Measurements from ENCODE around the gene POLG. TPM values are rescaled to one million over a fixed set of nuclear protein-coding genes. Genes with fewer than 3 reads are reported as not detected.

Gene POLG
- total and polyA plus RNA-seq, 2 of the 13 experiments (the other 11 are each of a cell fraction or from before 2014, with no cell fraction given): 26.6 to 35.5 TPM

GRCh38 chr15:89361451-89362202 lies 27.0 kb upstream of the POLG start (continued):
- TF ChIP-seq MYPOP (CRISPR knock-in tag; IDR thresholded peaks at IDR 0.05): no peak
- no peak for TF ChIP-seq KLF13 (CRISPR knock-in tag; IDR thresholded peaks at IDR 0.05)
- no peak for TF ChIP-seq E2F1 (CRISPR knock-in tag; IDR thresholded peaks at IDR 0.05)
- TF ChIP-seq ZSCAN20 (CRISPR knock-in tag; IDR thresholded peaks at IDR 0.05; ENCODE audit: borderline replicate concordance): no peak
- no peak for TF ChIP-seq THAP7 (CRISPR knock-in tag; IDR thresholded peaks at IDR 0.05)
- no peak for TF ChIP-seq ZUFSP (CRISPR knock-in tag; IDR thresholded peaks at IDR 0.05; ENCODE audit: borderline replicate concordance)
- 0 out of 2 replicates have a peak, but pooled peaks have one; percentile 19 for TF ChIP-seq ZNF7 (CRISPR knock-in tag; IDR thresholded peaks at IDR 0.05)
- TF ChIP-seq ZNF256 (CRISPR knock-in tag; conservative IDR thresholded peaks at IDR 0.05): peak; percentile 90
- no peak for TF ChIP-seq HNF4G (IDR thresholded peaks at IDR 0.05; ENCODE audit: borderline replicate concordance, low read depth, low read length)
- TF ChIP-seq HNF4G (CRISPR knock-in tag; IDR thresholded peaks at IDR 0.05; ENCODE audit: borderline replicate concordance, low read depth): no peak
- TF ChIP-seq ZNF652 (CRISPR knock-in tag; IDR thresholded peaks at IDR 0.05; ENCODE audit: borderline replicate concordance, low read depth): peak; percentile 66
- peak; percentile 30; the same call in 1 of the 2 replicates for TF ChIP-seq TFDP2 (CRISPR knock-in tag; IDR thresholded peaks at IDR 0.05)
- TF ChIP-seq NFATC3 (CRISPR knock-in tag; IDR thresholded peaks at IDR 0.05): no peak
- TF ChIP-seq MYNN (CRISPR knock-in tag; IDR thresholded peaks at IDR 0.05; ENCODE audit: low read depth): no peak
- TF ChIP-seq SATB2 (CRISPR knock-in tag; IDR thresholded peaks at IDR 0.05): peak; percentile 83; the same call in 1 of the 2 replicates
- no peak; the same call in 1 of the 2 replicates for TF ChIP-seq GLMP (CRISPR knock-in tag; IDR thresholded peaks at IDR 0.05; ENCODE audit: borderline replicate concordance)
- TF ChIP-seq NONO (IDR thresholded peaks at IDR 0.05): no peak
- no peak for TF ChIP-seq NONO (CRISPR knock-in tag; conservative IDR thresholded peaks at IDR 0.05)
- peak; percentile 82 for TF ChIP-seq ZNF589 (CRISPR knock-in tag; conservative IDR thresholded peaks at IDR 0.05)
- TF ChIP-seq SMARCC2 (IDR thresholded peaks at IDR 0.05): no peak
- no peak for TF ChIP-seq ZNF234 (CRISPR knock-in tag; conservative IDR thresholded peaks at IDR 0.05)
- no peak for TF ChIP-seq ZNF350 (CRISPR knock-in tag; IDR thresholded peaks at IDR 0.05; ENCODE audit: borderline replicate concordance, low read depth)
- no peak for TF ChIP-seq CENPX (CRISPR knock-in tag; IDR thresholded peaks at IDR 0.05)

Measured in HepG2 (cell line).